IMR-90 (cell line): ENCODE measurements around the gene KPTN. TPM values are rescaled to one million over a fixed set of nuclear protein-coding genes. Genes with fewer than 3 reads are reported as not detected.

Experiments used
- ATAC-seq: fragments of 200-7000 bp; cut with Tn5 transposase; 2 replicates; pipeline ENCODE4 v1.9.1; 2020; ENCODE audit warnings: low read depth, mild to moderate bottlenecking, moderate library complexity
- BruUV-seq: library from RNA; stranded (reverse); fragments of 400-500 nt; replicated peaks from 2 replicates; lab custom pipeline; 2021; lab: Mats Ljungman, UMichigan
- CTCF ChIA-PET: fragments of 300-600 bp; formaldehyde crosslinking; extraction: SDS; loops from one replicate; lab custom pipeline; 2021; ENCODE audit warnings: antibody characterized with exemption; lab: Yijun Ruan, JAX
- POLR2A ChIA-PET: fragments of 300-600 bp; sonication (Branson Sonifier 250); formaldehyde crosslinking; loops from one replicate; lab custom pipeline; 2022; ENCODE audit warnings: antibody characterized with exemption; ENCODE audit not compliant: unreplicated experiment; lab: Charles Lee
- DNase-seq: peaks from one replicate; pipeline ENCODE4 v3.0.0; 2013
- H2AFZ ChIP-seq: replicated peaks from 2 replicates; pipeline ENCODE3; 2013; ENCODE audit warnings: low read length, mild to moderate bottlenecking; ENCODE audit not compliant: poor library complexity
- H2AK5ac ChIP-seq: 2 replicates; pipeline ENCODE4 v1.6.1; 2013; ENCODE audit warnings: low read depth, low read length, inconsistent platforms
- H2AK9ac ChIP-seq: replicated peaks from 2 replicates; pipeline ENCODE3; 2013; ENCODE audit warnings: mild to moderate bottlenecking, low read depth, low read length, moderate library complexity; ENCODE audit not compliant: poor library complexity
- H2BK120ac ChIP-seq: 2 replicates; pipeline ENCODE4 v1.6.1; 2013; ENCODE audit warnings: low read depth, low read length, inconsistent platforms
- H2BK15ac ChIP-seq: 3 replicates; pipeline ENCODE4 v1.6.1; 2013; ENCODE audit warnings: low read depth, low read length, inconsistent platforms
- H2BK20ac ChIP-seq: 2 replicates; pipeline ENCODE4 v1.6.1; 2013; ENCODE audit warnings: low read depth, mild to moderate bottlenecking, inconsistent platforms, low read length, moderate library complexity
- H2BK5ac ChIP-seq: 2 replicates; pipeline ENCODE4 v1.6.1; 2013; ENCODE audit warnings: mild to moderate bottlenecking, low read depth, low read length, inconsistent platforms; ENCODE audit not compliant: poor library complexity, severe bottlenecking
- H3K14ac ChIP-seq: replicated peaks from 2 replicates; pipeline ENCODE4 v1.6.1; 2013; ENCODE audit warnings: low read depth, low read length, inconsistent platforms
- H3K18ac ChIP-seq: 2 replicates; pipeline ENCODE4 v1.6.1; 2013; ENCODE audit warnings: low read depth, low read length, control low read depth
- H3K23ac ChIP-seq: 2 replicates; pipeline ENCODE4 v1.6.1; 2013; ENCODE audit warnings: low read depth, low read length, inconsistent platforms
- H3K27ac ChIP-seq: 2 replicates; pipeline ENCODE4 v1.5.1; 2013; ENCODE audit warnings: mild to moderate bottlenecking, control low read depth, low read length; ENCODE audit not compliant: insufficient read depth
- H3K27me3 ChIP-seq: 2 replicates; pipeline ENCODE4 v1.6.1; 2013; ENCODE audit warnings: low read length; ENCODE audit not compliant: control insufficient read depth, insufficient read depth
- H3K36me3 ChIP-seq: 2 replicates; pipeline ENCODE4 v1.6.1; 2013; ENCODE audit warnings: low read length, mixed read lengths; ENCODE audit not compliant: control insufficient read depth, insufficient read depth
- H3K4ac ChIP-seq: 2 replicates; pipeline ENCODE4 v1.6.1; 2013; ENCODE audit warnings: low read depth, low read length, inconsistent platforms
- H3K4me1 ChIP-seq: 2 replicates; pipeline ENCODE4 v1.6.1; 2013; ENCODE audit warnings: low read length, mixed read lengths; ENCODE audit not compliant: control insufficient read depth, insufficient read depth
- H3K4me2 ChIP-seq: 2 replicates; pipeline ENCODE4 v1.6.1; 2013; ENCODE audit warnings: low read depth, mild to moderate bottlenecking, control low read depth, low read length, moderate library complexity
- H3K4me3 ChIP-seq: 2 replicates; pipeline ENCODE4 v1.5.1; 2013; ENCODE audit warnings: low read depth, mild to moderate bottlenecking, control low read depth, low read length, moderate library complexity; ENCODE audit not compliant: insufficient read depth
- H3K56ac ChIP-seq: 2 replicates; pipeline ENCODE4 v1.6.1; 2013; ENCODE audit warnings: low read length, inconsistent platforms; ENCODE audit not compliant: insufficient read depth; ENCODE audit errors: extremely low read depth
- H3K79me1 ChIP-seq, 2 experiments: 2 replicates each; pipeline ENCODE4 v1.6.1; 2013; ENCODE audit warnings: low read length in 2 of 2, inconsistent platforms in 1 of 2, low read depth in 1 of 2
- H3K9ac ChIP-seq: 2 replicates; pipeline ENCODE4 v1.6.1; 2013; ENCODE audit warnings: low read depth, low read length, control low read depth
- H3K9me1 ChIP-seq: 2 replicates; pipeline ENCODE4 v1.6.1; 2013; ENCODE audit warnings: low read length, inconsistent platforms; ENCODE audit not compliant: insufficient read depth
- H3K9me3 ChIP-seq: 2 replicates; pipeline ENCODE4 v1.6.1; 2013; ENCODE audit warnings: low read length; ENCODE audit not compliant: control insufficient read depth, insufficient read depth
- H4K20me1 ChIP-seq: 2 replicates; pipeline ENCODE4 v1.6.1; 2013; ENCODE audit warnings: low read length, inconsistent platforms; ENCODE audit not compliant: insufficient read depth
- H4K5ac ChIP-seq: 2 replicates; pipeline ENCODE4 v1.6.1; 2013; ENCODE audit warnings: mild to moderate bottlenecking, low read depth, low read length, control low read depth
- H4K8ac ChIP-seq, 2 experiments: 2 replicates each; pipeline ENCODE4 v1.6.1; 2013; ENCODE audit warnings: low read depth in 2 of 2, low read length in 2 of 2, control low read depth in 1 of 2, inconsistent platforms in 1 of 2
- H4K91ac ChIP-seq: 2 replicates; pipeline ENCODE4 v1.6.1; 2013; ENCODE audit warnings: low read depth, low read length, inconsistent platforms; ENCODE audit not compliant: insufficient read depth
- POLR2A ChIP-seq: IDR thresholded peaks from 2 replicates; pipeline ENCODE4 v1.6.1; 2012; ENCODE audit warnings: mild to moderate bottlenecking, low read depth, low read length
- WGBS, 2 experiments: methylation state at CpG; one replicate each; pipeline versions ENCODE4 v1.1.5 to v1.1.7; 2013; ENCODE audit warnings: missing lambda C conversion rate in 2 of 2; ENCODE audit not compliant: insufficient read length in 1 of 2; ENCODE audit errors: extremely low coverage in 2 of 2; 5-methylcytosine and 5-hydroxymethylcytosine counted together
- dilution Hi-C: fragments of 300-500 bp; cut with HindIII; formaldehyde crosslinking; loops from one replicate; pipeline ENCODE4 v1.14.3; 2018; ENCODE audit warnings: low sequenced_read_pairs; ENCODE audit not compliant: unreplicated experiment
- in situ Hi-C: fragments of 300-500 bp; cut with MboI; formaldehyde crosslinking; loops from 3 replicates; pipeline ENCODE4 v1.14.3; 2019; ENCODE audit warnings: low sequenced_read_pairs, inconsistent platforms, mixed read lengths
- intact Hi-C: fragments of 100-400 bp; cut with micrococcal nuclease; formaldehyde crosslinking; loops from 2 replicates; pipeline ENCODE4 v1.10.0; 2022
- polyA plus RNA-seq, 3 experiments: library from polyadenylated mRNA; depleted of rRNA; stranded (reverse); fragments of >200 nt; gene quantifications; 2 replicates each; pipeline ENCODE4 v1.2.3, GENCODE V29; 2012; ENCODE audit warnings: low replicate concordance in 1 of 3
- total RNA-seq: library from RNA; depleted of rRNA; stranded (reverse); fragments of >200 nt; gene quantifications from 2 replicates; pipeline ENCODE4 v1.2.3, GENCODE V29; 2012

Gene KPTN
- total and polyA plus RNA-seq, 2 of the 4 experiments (the other 2 are of a cell fraction) = 4.1 to 15.4 TPM

GRCh38 chr19:47508721-47509120, 24.7 kb upstream of the KPTN start:
- DNase-seq (no peak), ATAC-seq (no peak)
- intact Hi-C loops (no loop called here), dilution Hi-C loops (no loop called here), in situ Hi-C loops (no loop called here)
- peaks cover 39 to 93% of the 10 kb centered on the region in 2 experiments for H3K79me1 ChIP-seq
- H3K9ac ChIP-seq = no peak overlapping the region
- WGBS, 2 experiments = 100% methylated on average over 1 of the region's 5 CpGs; no CpG with 5 or more reads in 1 of the 2 experiments
- no peak overlapping the region for H2AK9ac ChIP-seq
- TF ChIP-seq POLR2A = no peak
- H2BK15ac ChIP-seq = no peak overlapping the region
- no peak overlapping the region for H3K4me3 ChIP-seq
- peaks cover 20% of the 10 kb centered on the region for H3K9me1 ChIP-seq
- H3K27me3 ChIP-seq = no peaks in the 10 kb centered on the region
- peaks cover 18% of the 10 kb centered on the region for H3K4me1 ChIP-seq
- peaks cover 75% of the 10 kb centered on the region for H4K20me1 ChIP-seq
- no peak overlapping the region for H4K8ac ChIP-seq
- no peak overlapping the region for H3K14ac ChIP-seq
- no peak overlapping the region for H2BK5ac ChIP-seq
- POLR2A ChIA-PET = no interaction called here
- no peak overlapping the region for H2AFZ ChIP-seq
- H3K23ac ChIP-seq = no peak overlapping the region
- H3K36me3 ChIP-seq = peaks cover 7% of the 10 kb centered on the region
- H3K4ac ChIP-seq = no peak overlapping the region
- H3K9me3 ChIP-seq = no peaks in the 10 kb centered on the region
- H4K91ac ChIP-seq = no peak overlapping the region
- H3K56ac ChIP-seq = no peak overlapping the region
- BruUV-seq = no TSS peak
- H3K27ac ChIP-seq = no peak overlapping the region
- H4K5ac ChIP-seq = no peak overlapping the region
- CTCF ChIA-PET = no interaction called here
- no peak overlapping the region for H2BK20ac ChIP-seq
- H2BK120ac ChIP-seq = no peak overlapping the region
- H3K18ac ChIP-seq = no peak overlapping the region
- H3K4me2 ChIP-seq = no peak overlapping the region
- no peak overlapping the region for H2AK5ac ChIP-seq
